Stimulated activated CD4-positive, alpha-beta T cell treated with anti-CD3 and anti-CD28 coated beads, Interleukin-4, amount 100 ng/mL, for 4 hours (primary cell): Measurements from ENCODE around the gene VSTM4.

Experiments
- DNase-seq, 2 experiments: peaks; one replicate each; pipeline ENCODE4 v3.0.0-alpha.2; 2020

Gene VSTM4

GRCh38 chr10:49141541-49142332 is 26.4 kb upstream of the VSTM4 start:
- no peak for DNase-seq

GRCh38 chr10:49140304-49141177 is 25.2 kb upstream of the VSTM4 start:
- DNase-seq = no peak

- no peak for DNase-seq
These were observed 24.5 kb upstream of the VSTM4 start for GRCh38 chr10:49139846-49140195.

GRCh38 chr10:49139028-49139845 is 23.9 kb upstream of the VSTM4 start:
- no peak for DNase-seq

- DNase-seq = no peak
These were observed 23.1 kb upstream of the VSTM4 start for GRCh38 chr10:49138361-49138891.

- no peak for DNase-seq
These were observed 21.2 kb upstream of the VSTM4 start for GRCh38 chr10:49136525-49136924.

GRCh38 chr10:49135575-49136313 is 20.4 kb upstream of the VSTM4 start:
- no peak for DNase-seq

- DNase-seq = no peak
These were observed 19.0 kb upstream of the VSTM4 start for GRCh38 chr10:49134327-49134726.

- DNase-seq = no peak
These were observed 18.5 kb upstream of the VSTM4 start, which contains the start of gene FAM170B for GRCh38 chr10:49133706-49134248. Gene FAM170B (minus strand): TSS chr10:49134021. CDS start chr10:49133918, 103 bp downstream.

- DNase-seq = no peak
These were observed 17.0 kb upstream of the VSTM4 start for GRCh38 chr10:49132362-49132737.

- no peak for DNase-seq
These were observed 16.4 kb upstream of the VSTM4 start for GRCh38 chr10:49131507-49132361.

GRCh38 chr10:49129376-49129775 is 14.1 kb upstream of the VSTM4 start:
- no peak for DNase-seq

GRCh38 chr10:49128854-49129253 is 13.5 kb upstream of the VSTM4 start:
- no peak for DNase-seq

- DNase-seq = no peak
These were observed 8.9 kb upstream of the VSTM4 start for GRCh38 chr10:49123981-49124950.

- no peak for DNase-seq
These were observed 5.6 kb upstream of the VSTM4 start for GRCh38 chr10:49120911-49121310.

- no peak for DNase-seq
These were observed 4.4 kb upstream of the VSTM4 start for GRCh38 chr10:49119746-49120145.

GRCh38 chr10:49118430-49119074 is 3.2 kb upstream of the VSTM4 start:
- no peak for DNase-seq

GRCh38 chr10:49117376-49118070 is 2.2 kb upstream of the VSTM4 start:
- DNase-seq = no peak
